ENCODE data around the gene ZNF566.

The ZNF566 gene

GRCh38 chr19:36460046-36460445, 29.3 kb downstream of the ZNF566 start:
- DNase-seq (ENCODE audit: extremely low spot score): no peak
- TF ChIP-seq, protein P1, sequence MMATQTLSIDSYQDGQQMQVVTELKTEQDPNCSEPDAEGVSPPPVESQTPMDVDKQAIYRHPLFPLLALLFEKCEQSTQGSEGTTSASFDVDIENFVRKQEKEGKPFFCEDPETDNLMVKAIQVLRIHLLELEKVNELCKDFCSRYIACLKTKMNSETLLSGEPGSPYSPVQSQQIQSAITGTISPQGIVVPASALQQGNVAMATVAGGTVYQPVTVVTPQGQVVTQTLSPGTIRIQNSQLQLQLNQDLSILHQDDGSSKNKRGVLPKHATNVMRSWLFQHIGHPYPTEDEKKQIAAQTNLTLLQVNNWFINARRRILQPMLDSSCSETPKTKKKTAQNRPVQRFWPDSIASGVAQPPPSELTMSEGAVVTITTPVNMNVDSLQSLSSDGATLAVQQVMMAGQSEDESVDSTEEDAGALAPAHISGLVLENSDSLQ (IDR thresholded peaks at IDR 0.05): no peak
- TF ChIP-seq FOXM1 (IDR thresholded peaks at IDR 0.05; ENCODE audit: borderline replicate concordance): no peak
- POLR2A ChIA-PET: no interaction called here
- CTCF ChIA-PET: no interaction called here

DNA sequence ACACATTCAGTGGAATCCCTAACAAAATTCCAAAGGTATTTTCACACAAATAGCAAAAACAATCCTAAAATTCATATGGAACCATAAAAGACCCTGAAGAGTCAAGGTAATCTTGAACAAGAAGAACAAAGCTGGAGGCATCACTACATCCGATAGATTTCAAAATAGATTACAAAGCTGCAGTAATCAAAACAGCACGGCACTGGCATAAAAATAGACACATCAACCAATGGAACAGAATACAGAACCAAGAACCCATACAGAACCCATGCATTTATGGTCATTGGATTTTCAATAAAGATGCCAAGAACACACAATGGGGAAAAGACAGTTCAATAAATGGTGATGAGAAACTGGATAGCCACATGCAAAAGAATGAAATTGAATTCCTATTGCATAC, 32.5 kb downstream of the ZNF566 start:
- TF ChIP-seq LEF1 (IDR thresholded peaks at IDR 0.05; ENCODE audit: borderline replicate concordance) (no peak), FOXA1 (IDR thresholded peaks at IDR 0.05) (no peak), ZNF384 (IDR thresholded peaks at IDR 0.05) (no peak), FOXK2 (IDR thresholded peaks at IDR 0.05) (no peak), FOXM1 (IDR thresholded peaks at IDR 0.05; ENCODE audit: borderline replicate concordance) (no peak), ARNT (IDR thresholded peaks at IDR 0.05) (no peak), ELF4 (IDR thresholded peaks at IDR 0.05) (no peak), SUZ12 (IDR thresholded peaks at IDR 0.05) (no peak), HDGF (IDR thresholded peaks at IDR 0.05; ENCODE audit: borderline replicate concordance) (no peak), CTBP1 (IDR thresholded peaks at IDR 0.05; ENCODE audit: borderline replicate concordance) (no peak), L3MBTL2 (conservative IDR thresholded peaks at IDR 0.05) (no peak), TARDBP (IDR thresholded peaks at IDR 0.05) (no peak), SP1 (IDR thresholded peaks at IDR 0.05) (no peak), NFRKB (IDR thresholded peaks at IDR 0.05) (no peak), BHLHE40 (IDR thresholded peaks at IDR 0.05; ENCODE audit: borderline replicate concordance) (no peak)
- TF ChIP-seq, protein P1 (IDR thresholded peaks at IDR 0.05): no peak
- DNase-seq (ENCODE audit: extremely low spot score): no peak
- ChIA-PET POLR2A (no interaction called here), CTCF (no interaction called here)

DNA sequence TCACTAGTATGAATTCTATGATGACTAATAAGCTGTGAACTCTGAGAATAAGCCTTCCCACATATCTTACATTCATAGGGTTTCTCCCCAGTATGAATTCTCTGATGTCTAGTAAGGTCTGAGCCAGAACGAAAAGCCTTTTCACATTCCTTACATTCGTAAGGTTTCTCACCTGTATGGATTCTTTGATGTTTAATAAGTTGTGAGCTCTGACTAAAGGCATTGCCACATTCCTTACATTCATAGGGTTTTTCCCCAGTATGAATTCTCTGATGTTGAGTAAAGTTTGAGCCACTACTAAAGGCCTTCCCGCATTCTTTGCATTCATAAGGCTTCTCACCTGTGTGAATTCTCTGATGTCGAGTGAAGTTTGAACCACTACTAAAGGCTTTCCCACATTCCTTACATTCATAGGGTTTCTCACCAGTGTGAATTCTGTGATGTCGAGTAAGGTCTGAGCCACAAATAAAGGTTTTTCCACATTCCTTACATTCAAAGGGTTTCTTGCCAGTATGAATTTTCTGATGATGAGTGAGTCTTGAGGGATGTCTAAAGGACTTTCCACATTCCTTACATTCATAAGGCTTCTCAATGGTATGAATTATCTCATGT, 40.2 kb downstream of the ZNF566 start:
- TF ChIP-seq SP1 (IDR thresholded peaks at IDR 0.05): no peak
- TF ChIP-seq CTBP1 (IDR thresholded peaks at IDR 0.05; ENCODE audit: borderline replicate concordance): no peak
- no peak for TF ChIP-seq L3MBTL2 (conservative IDR thresholded peaks at IDR 0.05)
- no peak for TF ChIP-seq ARNT (IDR thresholded peaks at IDR 0.05)
- TF ChIP-seq, protein P1 (IDR thresholded peaks at IDR 0.05): no peak
- no peak for TF ChIP-seq NFRKB (IDR thresholded peaks at IDR 0.05)
- TF ChIP-seq ELF4 (IDR thresholded peaks at IDR 0.05): no peak
- no peak for TF ChIP-seq FOXK2 (IDR thresholded peaks at IDR 0.05)
- no peak for TF ChIP-seq FOXA1 (IDR thresholded peaks at IDR 0.05)
- TF ChIP-seq SUZ12 (IDR thresholded peaks at IDR 0.05): no peak
- no peak for TF ChIP-seq ZNF384 (IDR thresholded peaks at IDR 0.05)
- no peak for DNase-seq (ENCODE audit: extremely low spot score)
- POLR2A ChIA-PET: no interaction called here
- CTCF ChIA-PET: no interaction called here

GRCh38 chr19:36441339-36441738, 48.0 kb downstream of the ZNF566 start:
- no peak for DNase-seq (ENCODE audit: extremely low spot score)
- TF ChIP-seq LEF1 (IDR thresholded peaks at IDR 0.05; ENCODE audit: borderline replicate concordance): no peak
- no peak for TF ChIP-seq SUZ12 (IDR thresholded peaks at IDR 0.05)
- no peak for TF ChIP-seq FOXM1 (IDR thresholded peaks at IDR 0.05; ENCODE audit: borderline replicate concordance)
- TF ChIP-seq SP1 (IDR thresholded peaks at IDR 0.05): no peak
- no peak for TF ChIP-seq CTBP1 (IDR thresholded peaks at IDR 0.05; ENCODE audit: borderline replicate concordance)
- POLR2A ChIA-PET: no interaction called here
- CTCF ChIA-PET: no interaction called here

DNA sequence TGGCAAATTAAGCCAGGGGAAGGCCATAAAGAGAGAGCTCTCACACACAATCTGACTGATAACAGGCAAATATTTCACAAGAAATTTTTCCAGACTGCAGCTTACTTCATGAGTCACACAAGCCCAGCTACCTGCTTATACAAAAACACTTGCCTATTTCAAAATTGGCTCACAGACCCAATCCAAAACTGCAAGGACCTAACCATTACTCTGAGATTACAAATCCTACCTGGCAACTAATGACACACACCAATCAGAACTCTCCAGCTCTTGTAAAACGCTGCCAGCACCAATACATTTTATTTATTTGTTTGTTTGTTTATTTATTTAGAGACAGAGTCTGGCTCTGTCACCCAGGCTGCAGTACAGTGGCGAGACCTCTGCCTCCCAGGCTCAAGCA, 52.8 kb downstream of the ZNF566 start:
- POLR2A ChIA-PET: no interaction called here
- TF ChIP-seq ZNF384 (IDR thresholded peaks at IDR 0.05) (no peak), ELF4 (IDR thresholded peaks at IDR 0.05) (no peak), FOXM1 (IDR thresholded peaks at IDR 0.05; ENCODE audit: borderline replicate concordance) (no peak), FOXK2 (IDR thresholded peaks at IDR 0.05) (no peak), SP1 (IDR thresholded peaks at IDR 0.05) (no peak), LEF1 (IDR thresholded peaks at IDR 0.05; ENCODE audit: borderline replicate concordance) (no peak), L3MBTL2 (conservative IDR thresholded peaks at IDR 0.05) (no peak), CTBP1 (IDR thresholded peaks at IDR 0.05; ENCODE audit: borderline replicate concordance) (no peak), ARNT (IDR thresholded peaks at IDR 0.05) (no peak), SUZ12 (IDR thresholded peaks at IDR 0.05) (no peak), NFRKB (IDR thresholded peaks at IDR 0.05) (no peak), TARDBP (IDR thresholded peaks at IDR 0.05) (no peak), FOXA1 (IDR thresholded peaks at IDR 0.05) (no peak), HDGF (IDR thresholded peaks at IDR 0.05; ENCODE audit: borderline replicate concordance) (no peak), BHLHE40 (IDR thresholded peaks at IDR 0.05; ENCODE audit: borderline replicate concordance) (no peak)
- TF ChIP-seq, protein P1 (IDR thresholded peaks at IDR 0.05): no peak
- no peak for DNase-seq (ENCODE audit: extremely low spot score)
- CTCF ChIA-PET: no interaction called here

DNA sequence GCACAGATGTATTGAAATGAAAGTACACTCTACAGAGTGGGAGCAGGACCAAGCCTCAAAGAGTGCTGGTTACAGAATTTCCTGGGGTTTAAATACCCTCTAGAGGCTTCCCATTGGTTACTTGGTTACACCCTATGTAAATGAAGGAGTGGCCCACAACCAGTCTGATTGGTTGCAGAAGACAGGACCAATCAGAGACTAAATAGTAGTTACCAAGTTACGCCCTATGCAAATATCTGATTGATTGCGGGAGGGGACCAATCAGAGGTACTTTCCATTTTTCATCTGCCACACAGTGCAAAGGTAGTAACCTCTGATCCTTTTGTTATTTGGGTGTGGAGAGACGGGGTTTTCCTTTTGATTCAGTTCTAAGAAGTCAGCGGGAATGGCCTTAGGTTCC, 65.4 kb downstream of the ZNF566 start:
- DNase-seq (ENCODE audit: extremely low spot score): no peak
- POLR2A ChIA-PET: no interaction called here
- CTCF ChIA-PET: no interaction called here
- TF ChIP-seq SP1 (IDR thresholded peaks at IDR 0.05): no peak
- TF ChIP-seq FOXM1 (IDR thresholded peaks at IDR 0.05; ENCODE audit: borderline replicate concordance): no peak
- no peak for TF ChIP-seq CTBP1 (IDR thresholded peaks at IDR 0.05; ENCODE audit: borderline replicate concordance)
- no peak for TF ChIP-seq FOXK2 (IDR thresholded peaks at IDR 0.05)
- TF ChIP-seq BHLHE40 (IDR thresholded peaks at IDR 0.05; ENCODE audit: borderline replicate concordance): no peak
- no peak for TF ChIP-seq LEF1 (IDR thresholded peaks at IDR 0.05; ENCODE audit: borderline replicate concordance)
- no peak for TF ChIP-seq ELF4 (IDR thresholded peaks at IDR 0.05)
- no peak for TF ChIP-seq TARDBP (IDR thresholded peaks at IDR 0.05)
- TF ChIP-seq L3MBTL2 (conservative IDR thresholded peaks at IDR 0.05): no peak
- TF ChIP-seq NFRKB (IDR thresholded peaks at IDR 0.05): no peak
- no peak for TF ChIP-seq ZNF384 (IDR thresholded peaks at IDR 0.05)
- TF ChIP-seq, protein P1 (IDR thresholded peaks at IDR 0.05): no peak
- no peak for TF ChIP-seq SUZ12 (IDR thresholded peaks at IDR 0.05)
- no peak for TF ChIP-seq ARNT (IDR thresholded peaks at IDR 0.05)
- no peak for TF ChIP-seq FOXA1 (IDR thresholded peaks at IDR 0.05)
- TF ChIP-seq HDGF (IDR thresholded peaks at IDR 0.05; ENCODE audit: borderline replicate concordance): no peak

Measured in HEK293T (cell line).